Parathyroid adenoma (tissue), 2 donors: ENCODE data around the gene PPP2R3B.
"Not testable (repeated sequence)": the region's sequence is repeated elsewhere in the genome, so short reads cannot be mapped to it uniquely, and the experiment has no call there.

Source experiments
- H2AFZ ChIP-seq: fragments of 300-600 bp; sonication (generic); one replicate; pipeline ENCODE4 v1.7.0; 2017; ENCODE audit warnings: antibody characterized with exemption, mild to moderate bottlenecking
- H3K27ac ChIP-seq: fragments of 300-600 bp; sonication (generic); one replicate; pipeline ENCODE4 v1.7.0; 2017
- H3K27me3 ChIP-seq: fragments of 300-600 bp; sonication (generic); one replicate; pipeline ENCODE4 v1.7.0; 2017; ENCODE audit warnings: low read length; ENCODE audit not compliant: control insufficient read depth, insufficient read depth
- H3K36me3 ChIP-seq: fragments of 300-600 bp; sonication (generic); one replicate; pipeline ENCODE4 v1.7.0; 2017; ENCODE audit warnings: low read length; ENCODE audit not compliant: control insufficient read depth, insufficient read depth
- H3K4me1 ChIP-seq: fragments of 300-600 bp; sonication (generic); one replicate; pipeline ENCODE4 v1.7.0; 2017; ENCODE audit warnings: control low read depth
- H3K4me2 ChIP-seq: fragments of 300-600 bp; sonication (generic); one replicate; pipeline ENCODE4 v1.7.0; 2017; ENCODE audit warnings: low read length
- H3K4me3 ChIP-seq: fragments of 300-600 bp; sonication (generic); one replicate; pipeline ENCODE4 v1.7.0; 2017; ENCODE audit warnings: low read depth, low read length
- H3K79me2 ChIP-seq: fragments of 300-600 bp; sonication (generic); one replicate; pipeline ENCODE4 v1.7.0; 2017; ENCODE audit warnings: control low read depth
- H3K9ac ChIP-seq: fragments of 300-600 bp; sonication (generic); one replicate; pipeline ENCODE4 v1.7.0; 2017; ENCODE audit warnings: mild to moderate bottlenecking
- H3K9me3 ChIP-seq: fragments of 300-600 bp; sonication (generic); one replicate; pipeline ENCODE4 v1.7.0; 2017; ENCODE audit warnings: low read length; ENCODE audit not compliant: control insufficient read depth
- TF ChIP-seq, protein P1 (sequence below): fragments of 300-600 bp; sonication (generic); IDR thresholded peaks from one replicate; pipeline ENCODE4 v1.7.0; 2017; ENCODE audit warnings: antibody characterized with exemption, mild to moderate bottlenecking
- donor health status: primary hyperparathyroidism.

Gene PPP2R3B

DNA sequence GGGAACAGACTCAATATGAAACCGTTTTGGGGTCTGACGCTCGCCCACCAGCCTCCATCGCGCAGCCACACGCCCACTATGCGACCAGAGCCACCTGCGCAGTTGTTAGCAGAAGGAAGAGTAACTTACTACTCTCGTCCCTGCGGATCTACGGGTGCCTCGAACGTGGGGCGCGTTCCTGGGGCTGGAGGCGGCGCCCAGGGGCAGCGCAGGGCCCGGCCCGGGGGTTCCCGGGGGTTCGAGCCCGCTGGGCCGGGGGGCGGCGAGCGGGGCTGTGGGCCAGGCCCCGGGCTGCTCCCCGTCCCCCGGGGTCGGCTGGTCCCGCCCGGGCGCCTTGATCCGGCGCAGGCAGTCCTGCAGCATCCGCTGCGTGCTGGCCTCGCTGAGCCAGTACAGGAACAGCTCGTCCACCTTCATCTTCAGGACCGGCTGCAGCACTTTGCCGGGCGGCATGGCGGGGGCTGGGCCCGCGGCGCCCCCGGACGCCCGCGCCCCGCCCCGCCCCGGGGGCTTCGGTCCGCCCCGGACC, 404 bp downstream of the PPP2R3B start:
- H3K9me3 ChIP-seq: no peaks in the 10 kb centered on the region
- H3K4me1 ChIP-seq: no peaks in the 10 kb centered on the region
- no peak overlapping the region for H3K27ac ChIP-seq
- H3K4me2 ChIP-seq: peak overlapping the region; percentile 71
- H3K27me3 ChIP-seq: no peaks in the 10 kb centered on the region
- no peak overlapping the region for H3K9ac ChIP-seq
- H3K79me2 ChIP-seq: no peaks in the 10 kb centered on the region
- H2AFZ ChIP-seq: peak overlapping the region; percentile 42
- TF ChIP-seq, protein P1, sequence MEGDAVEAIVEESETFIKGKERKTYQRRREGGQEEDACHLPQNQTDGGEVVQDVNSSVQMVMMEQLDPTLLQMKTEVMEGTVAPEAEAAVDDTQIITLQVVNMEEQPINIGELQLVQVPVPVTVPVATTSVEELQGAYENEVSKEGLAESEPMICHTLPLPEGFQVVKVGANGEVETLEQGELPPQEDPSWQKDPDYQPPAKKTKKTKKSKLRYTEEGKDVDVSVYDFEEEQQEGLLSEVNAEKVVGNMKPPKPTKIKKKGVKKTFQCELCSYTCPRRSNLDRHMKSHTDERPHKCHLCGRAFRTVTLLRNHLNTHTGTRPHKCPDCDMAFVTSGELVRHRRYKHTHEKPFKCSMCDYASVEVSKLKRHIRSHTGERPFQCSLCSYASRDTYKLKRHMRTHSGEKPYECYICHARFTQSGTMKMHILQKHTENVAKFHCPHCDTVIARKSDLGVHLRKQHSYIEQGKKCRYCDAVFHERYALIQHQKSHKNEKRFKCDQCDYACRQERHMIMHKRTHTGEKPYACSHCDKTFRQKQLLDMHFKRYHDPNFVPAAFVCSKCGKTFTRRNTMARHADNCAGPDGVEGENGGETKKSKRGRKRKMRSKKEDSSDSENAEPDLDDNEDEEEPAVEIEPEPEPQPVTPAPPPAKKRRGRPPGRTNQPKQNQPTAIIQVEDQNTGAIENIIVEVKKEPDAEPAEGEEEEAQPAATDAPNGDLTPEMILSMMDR: no peak
- peak overlapping the region; percentile 100 for H3K4me3 ChIP-seq
- H3K36me3 ChIP-seq: no peaks in the 10 kb centered on the region

DNA sequence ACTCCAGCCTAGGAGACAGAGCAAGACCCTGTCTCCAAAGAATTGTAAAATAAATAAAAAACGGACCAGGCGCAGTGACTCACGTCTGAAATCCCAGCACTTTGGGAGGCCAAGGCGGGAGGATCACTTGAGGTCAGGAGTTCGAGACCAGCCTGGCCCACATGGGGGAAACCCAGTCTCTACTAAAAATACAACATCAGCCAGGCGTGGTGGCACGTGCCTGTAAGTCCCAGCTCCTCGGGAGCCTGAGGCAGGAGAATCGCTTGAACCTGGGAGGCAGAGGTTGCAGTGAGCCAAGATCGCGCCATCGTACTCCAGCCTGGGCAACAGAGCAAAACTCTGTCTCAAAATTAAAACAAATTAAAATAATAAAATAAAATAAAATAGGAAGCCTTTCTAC, 971 bp downstream of the PPP2R3B start:
- H3K36me3 ChIP-seq, H2AFZ ChIP-seq, H3K27me3 ChIP-seq, H3K4me1 ChIP-seq, H3K9me3 ChIP-seq, H3K79me2 ChIP-seq, H3K27ac ChIP-seq, H3K9ac ChIP-seq, H3K4me3 ChIP-seq, H3K4me2 ChIP-seq: not testable (repeated sequence)

DNA sequence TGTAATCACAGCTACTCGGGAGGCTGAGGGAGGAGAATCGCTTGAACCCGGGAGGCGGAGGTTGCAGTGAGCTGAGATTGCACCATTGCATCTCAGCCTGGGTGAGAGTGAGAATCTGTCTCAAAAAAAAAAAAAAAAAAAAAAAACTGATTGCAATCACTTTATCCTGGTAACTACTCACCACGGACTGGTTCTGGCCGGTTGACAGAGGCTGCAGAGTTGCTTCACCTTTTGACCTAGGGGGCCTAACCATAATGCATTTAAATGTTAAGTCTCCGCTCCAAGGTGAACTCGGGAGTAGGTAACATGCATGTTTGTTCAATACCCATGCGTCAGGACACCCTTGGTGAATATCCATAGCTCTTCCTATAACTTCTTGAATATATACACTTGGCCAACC, 1.8 kb downstream of the PPP2R3B start:
- H3K4me3 ChIP-seq: no peak overlapping the region
- no peak overlapping the region for H3K9ac ChIP-seq
- no peaks in the 10 kb centered on the region for H3K79me2 ChIP-seq
- H3K4me1 ChIP-seq: no peaks in the 10 kb centered on the region
- TF ChIP-seq, protein P1: no peak
- H3K27ac ChIP-seq: no peak overlapping the region
- H3K36me3 ChIP-seq: no peaks in the 10 kb centered on the region
- no peak overlapping the region for H2AFZ ChIP-seq
- no peaks in the 10 kb centered on the region for H3K9me3 ChIP-seq
- H3K4me2 ChIP-seq: no peak overlapping the region
- H3K27me3 ChIP-seq: no peaks in the 10 kb centered on the region

DNA sequence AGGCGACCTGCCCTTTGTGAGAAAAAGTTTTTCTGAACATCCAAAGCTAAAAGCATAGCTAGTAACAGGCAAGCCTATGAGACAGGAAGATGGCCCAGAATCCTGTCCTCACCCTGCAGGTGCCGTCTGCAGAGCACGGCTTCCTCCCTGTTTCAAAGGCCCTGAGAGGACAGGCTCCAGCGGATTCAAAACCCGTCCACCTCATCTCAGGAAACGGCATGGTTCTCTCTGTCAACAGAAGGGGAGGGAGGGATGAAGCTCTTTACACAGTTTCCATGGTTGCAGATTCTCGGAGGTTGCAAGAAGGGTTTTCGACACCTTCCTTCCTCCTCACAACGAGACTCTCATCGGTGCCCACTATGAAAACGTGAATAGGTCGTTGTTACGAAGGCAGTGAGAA, 8.3 kb downstream of the PPP2R3B start:
- Histone ChIP-seq H3K4me2 (no peak overlapping the region), H3K27me3 (no peaks in the 10 kb centered on the region), H3K4me3 (no peak overlapping the region), H3K9me3 (no peaks in the 10 kb centered on the region), H3K27ac (no peak overlapping the region), H3K79me2 (no peaks in the 10 kb centered on the region), H3K9ac (no peak overlapping the region), H3K36me3 (no peaks in the 10 kb centered on the region), H3K4me1 (no peaks in the 10 kb centered on the region), H2AFZ (no peak overlapping the region)
- TF ChIP-seq, protein P1: no peak

DNA sequence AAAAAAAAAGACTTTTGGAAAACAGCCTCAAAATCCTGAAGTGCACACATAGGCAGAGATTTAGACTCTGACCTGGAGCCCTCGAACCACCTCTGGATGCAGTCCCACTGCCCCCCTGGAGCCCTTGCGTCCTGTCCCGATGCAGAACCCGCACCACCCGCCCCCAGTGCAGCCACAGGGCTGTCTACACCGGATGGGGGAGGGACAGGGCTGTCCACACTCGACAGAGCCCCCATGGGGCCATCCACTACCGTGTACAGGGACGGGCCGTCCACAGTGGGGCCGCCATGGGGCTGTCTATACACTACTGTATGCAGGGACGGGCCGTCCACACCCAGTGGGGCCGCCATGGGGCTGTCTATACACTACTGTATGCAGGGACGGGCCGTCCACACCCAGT, 10.5 kb downstream of the PPP2R3B start:
- not testable (repeated sequence) for H3K27me3 ChIP-seq, H3K79me2 ChIP-seq, H3K4me3 ChIP-seq, H2AFZ ChIP-seq, H3K9ac ChIP-seq, H3K4me2 ChIP-seq, H3K36me3 ChIP-seq, H3K27ac ChIP-seq, H3K4me1 ChIP-seq, H3K9me3 ChIP-seq
